WTC11 (cell line): ENCODE results near the gene C10orf71. TPM values are rescaled to one million over a fixed set of nuclear protein-coding genes. Genes with fewer than 3 reads are reported as not detected.

Source experiments
- ATAC-seq: fragments of 200-7000 bp; cut with Tn5 transposase; 2 replicates; pipeline ENCODE4 v1.10.0; 2021; ENCODE audit warnings: mild to moderate bottlenecking, moderate library complexity
- CTCF ChIA-PET: fragments of 300-600 bp; sonication (Branson Sonifier 250); formaldehyde crosslinking; loops from one replicate; lab custom pipeline; 2021; ENCODE audit warnings: antibody characterized with exemption; lab: Charles Lee
- POLR2A ChIA-PET: fragments of 350-600 bp; sonication (Branson Sonifier 250); formaldehyde crosslinking; loops from one replicate; lab custom pipeline; 2021; ENCODE audit warnings: antibody characterized with exemption; lab: Charles Lee
- DNase-seq: peaks from one replicate; pipeline ENCODE4 v3.0.0; 2021; ENCODE audit warnings: low spot score
- H3K27ac Mint-ChIP-seq: 2 replicates; pipeline ENCODE4 v1.8.0; 2021; ENCODE audit warnings: mixed read lengths
- H3K27me3 Mint-ChIP-seq: 2 replicates; pipeline ENCODE4 v1.8.0; 2021; ENCODE audit warnings: low read depth, mild to moderate bottlenecking, moderate library complexity, mixed read lengths
- H3K36me3 Mint-ChIP-seq: 2 replicates; pipeline ENCODE4 v1.8.0; 2021; ENCODE audit warnings: mixed read lengths
- H3K4me1 Mint-ChIP-seq: 2 replicates; pipeline ENCODE4 v1.8.0; 2022; ENCODE audit warnings: mixed read lengths
- H3K4me3 Mint-ChIP-seq: 2 replicates; pipeline ENCODE4 v1.8.0; 2021; ENCODE audit warnings: mild to moderate bottlenecking, moderate library complexity, mixed read lengths
- H3K9me3 Mint-ChIP-seq: 2 replicates; pipeline ENCODE4 v1.8.0; 2021; ENCODE audit warnings: mixed read lengths
- ATF6 ChIP-seq: sonication (generic); formaldehyde crosslinking; IDR thresholded peaks from 2 replicates; pipeline ENCODE4 v1.8.1; 2023; ENCODE audit warnings: mild to moderate bottlenecking, missing genetic modification reagents
- ESRRA ChIP-seq: sonication (generic); formaldehyde crosslinking; IDR thresholded peaks from 2 replicates; pipeline ENCODE4 v1.8.1; 2022; ENCODE audit warnings: mild to moderate bottlenecking, missing genetic modification reagents, borderline replicate concordance
- GRHL2 ChIP-seq: fragments of 250-450 bp; sonication (Bioruptor Pico); IDR thresholded peaks from 2 replicates; pipeline ENCODE4 v1.8.0; 2022; ENCODE audit warnings: mild to moderate bottlenecking, moderate library complexity; ENCODE audit not compliant: insufficient replicate concordance, severe bottlenecking
- NFATC4 ChIP-seq: fragments of 250-450 bp; sonication (Bioruptor Pico); IDR thresholded peaks from 2 replicates; pipeline ENCODE4 v1.9.0; 2021; ENCODE audit warnings: mild to moderate bottlenecking
- SMAD3 ChIP-seq: sonication (generic); formaldehyde crosslinking; IDR thresholded peaks from 2 replicates; pipeline ENCODE4 v1.8.0; 2022; ENCODE audit warnings: missing genetic modification reagents, mild to moderate bottlenecking, borderline replicate concordance
- SMAD4 ChIP-seq: sonication (generic); formaldehyde crosslinking; IDR thresholded peaks from 2 replicates; pipeline ENCODE4 v1.8.0; 2022; ENCODE audit warnings: mild to moderate bottlenecking, missing genetic modification reagents
- STAT6 ChIP-seq: sonication (generic); formaldehyde crosslinking; conservative IDR thresholded peaks from 2 replicates; pipeline ENCODE4 v1.8.1; 2023; ENCODE audit warnings: mild to moderate bottlenecking, low read depth, missing genetic modification reagents, moderate library complexity
- TEAD1 ChIP-seq: sonication (generic); formaldehyde crosslinking; IDR thresholded peaks from 2 replicates; pipeline ENCODE4 v1.8.0; 2022; ENCODE audit warnings: mild to moderate bottlenecking, missing genetic modification reagents
- TEAD4 ChIP-seq: sonication (generic); formaldehyde crosslinking; IDR thresholded peaks from 2 replicates; pipeline ENCODE4 v1.8.0; 2022; ENCODE audit warnings: mild to moderate bottlenecking, missing genetic modification reagents
- ZNF138 ChIP-seq: sonication (generic); formaldehyde crosslinking; conservative IDR thresholded peaks from 2 replicates; pipeline ENCODE4 v1.8.1; 2022; ENCODE audit warnings: mild to moderate bottlenecking, moderate library complexity, missing genetic modification reagents
- ZNF219 ChIP-seq: sonication (generic); formaldehyde crosslinking; IDR thresholded peaks from 2 replicates; pipeline ENCODE4 v1.8.0; 2023; ENCODE audit warnings: missing genetic modification reagents, mild to moderate bottlenecking, borderline replicate concordance
- ZNF416 ChIP-seq: fragments of 250-450 bp; sonication (Bioruptor Pico); IDR thresholded peaks from 2 replicates; pipeline ENCODE4 v1.9.0; 2021; ENCODE audit warnings: mild to moderate bottlenecking, inconsistent platforms
- ZNF532 ChIP-seq: fragments of 250-450 bp; sonication (Bioruptor Pico); IDR thresholded peaks from 2 replicates; pipeline ENCODE4 v1.9.0; 2021; ENCODE audit warnings: mild to moderate bottlenecking, borderline replicate concordance
- total RNA-seq: library from RNA; stranded (reverse); gene quantifications from 3 replicates; pipeline ENCODE4 v1.2.3, GENCODE V29; 2021
- TF ChIP-seq, protein P1 (sequence below): fragments of 250-450 bp; sonication (Bioruptor Pico); IDR thresholded peaks from 2 replicates; pipeline ENCODE4 v1.9.0; 2021; ENCODE audit warnings: moderate library complexity, mild to moderate bottlenecking, inconsistent platforms, borderline replicate concordance
- TF ChIP-seq, protein P2 (sequence below): fragments of 200-600 bp; IDR thresholded peaks from 2 replicates; pipeline ENCODE4 v1.8.0; 2022; ENCODE audit warnings: antibody characterized with exemption
- TF ChIP-seq, protein P3 (sequence below): sonication (generic); formaldehyde crosslinking; IDR thresholded peaks from 2 replicates; pipeline ENCODE4 v1.8.0; 2022; ENCODE audit warnings: mild to moderate bottlenecking, missing genetic modification reagents
- TF ChIP-seq, protein P4 (sequence below): sonication (generic); formaldehyde crosslinking; IDR thresholded peaks from 2 replicates; pipeline ENCODE4 v1.8.0; 2023; ENCODE audit warnings: missing genetic modification reagents
- TF ChIP-seq, protein P5 (sequence below): sonication (generic); formaldehyde crosslinking; IDR thresholded peaks from 2 replicates; pipeline ENCODE4 v1.8.1; 2023; ENCODE audit warnings: mild to moderate bottlenecking, moderate library complexity, missing genetic modification reagents

The C10orf71 gene
- total RNA-seq, 1 experiment from 2014 or later = not detected

DNA sequence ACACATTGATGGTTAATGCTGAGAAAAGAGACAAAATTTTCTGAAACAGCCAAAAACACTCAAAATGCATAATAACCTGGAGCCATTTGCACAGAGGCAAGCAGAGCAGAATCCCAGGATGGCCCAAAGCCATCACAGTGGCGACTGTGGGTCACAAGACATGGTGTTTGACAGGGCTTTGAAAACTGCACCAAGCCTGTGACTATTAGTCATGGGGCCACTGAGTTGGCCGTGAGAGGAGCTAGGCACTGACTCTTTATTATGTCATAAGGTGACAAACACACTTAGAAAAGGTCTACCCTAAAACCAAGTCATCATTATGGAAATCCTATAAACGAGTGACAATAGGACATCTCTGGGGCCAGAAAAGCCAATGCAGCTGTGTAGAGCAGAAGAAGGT lies 73.0 kb downstream of the C10orf71 start (continued):
- TF ChIP-seq, protein P1, sequence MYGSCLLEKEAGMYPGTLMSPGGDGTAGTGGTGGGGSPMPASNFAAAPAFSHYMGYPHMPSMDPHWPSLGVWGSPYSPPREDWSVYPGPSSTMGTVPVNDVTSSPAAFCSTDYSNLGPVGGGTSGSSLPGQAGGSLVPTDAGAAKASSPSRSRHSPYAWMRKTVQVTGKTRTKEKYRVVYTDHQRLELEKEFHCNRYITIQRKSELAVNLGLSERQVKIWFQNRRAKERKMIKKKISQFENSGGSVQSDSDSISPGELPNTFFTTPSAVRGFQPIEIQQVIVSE = no peak
- TF ChIP-seq NFATC4 (CRISPR knock-in tag) (no peak), ZNF219 (CRISPR knock-in tag) (no peak), ZNF416 (CRISPR knock-in tag) (no peak), ZNF138 (CRISPR knock-in tag) (no peak)
- TF ChIP-seq, protein P2, sequence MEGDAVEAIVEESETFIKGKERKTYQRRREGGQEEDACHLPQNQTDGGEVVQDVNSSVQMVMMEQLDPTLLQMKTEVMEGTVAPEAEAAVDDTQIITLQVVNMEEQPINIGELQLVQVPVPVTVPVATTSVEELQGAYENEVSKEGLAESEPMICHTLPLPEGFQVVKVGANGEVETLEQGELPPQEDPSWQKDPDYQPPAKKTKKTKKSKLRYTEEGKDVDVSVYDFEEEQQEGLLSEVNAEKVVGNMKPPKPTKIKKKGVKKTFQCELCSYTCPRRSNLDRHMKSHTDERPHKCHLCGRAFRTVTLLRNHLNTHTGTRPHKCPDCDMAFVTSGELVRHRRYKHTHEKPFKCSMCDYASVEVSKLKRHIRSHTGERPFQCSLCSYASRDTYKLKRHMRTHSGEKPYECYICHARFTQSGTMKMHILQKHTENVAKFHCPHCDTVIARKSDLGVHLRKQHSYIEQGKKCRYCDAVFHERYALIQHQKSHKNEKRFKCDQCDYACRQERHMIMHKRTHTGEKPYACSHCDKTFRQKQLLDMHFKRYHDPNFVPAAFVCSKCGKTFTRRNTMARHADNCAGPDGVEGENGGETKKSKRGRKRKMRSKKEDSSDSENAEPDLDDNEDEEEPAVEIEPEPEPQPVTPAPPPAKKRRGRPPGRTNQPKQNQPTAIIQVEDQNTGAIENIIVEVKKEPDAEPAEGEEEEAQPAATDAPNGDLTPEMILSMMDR = no peak

DNA sequence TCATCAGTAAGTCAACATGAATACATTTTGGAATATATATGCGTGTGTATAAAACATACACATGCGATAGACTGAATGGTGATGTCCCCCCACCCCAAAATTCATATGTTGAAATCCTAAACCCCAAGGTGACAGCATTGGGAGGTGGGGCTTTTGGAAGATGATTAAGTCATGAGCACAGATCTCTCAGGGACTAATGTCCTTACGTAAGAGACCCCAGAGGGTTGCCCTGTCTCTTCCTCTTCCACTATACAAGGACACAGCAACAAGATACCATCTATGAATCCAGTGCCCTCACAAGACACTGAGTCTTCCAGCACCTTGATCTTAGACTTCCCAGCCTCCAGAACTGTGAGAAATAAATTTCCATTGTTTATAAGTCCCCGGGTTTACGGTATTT lies 74.4 kb downstream of the C10orf71 start:
- Mint-ChIP-seq H3K27me3 (no peaks in the 10 kb centered on the region; the same call in 1 of the 2 replicates), H3K4me1 (no peaks in the 10 kb centered on the region), H3K9me3 (no peaks in the 10 kb centered on the region), H3K27ac (no peak overlapping the region)
- CTCF ChIA-PET = no interaction called here
- TF ChIP-seq ESRRA (CRISPR knock-in tag) = no peak
- TF ChIP-seq GRHL2 (CRISPR knock-in tag) = no peak
- TF ChIP-seq ATF6 (CRISPR knock-in tag) = no peak
- no peak for TF ChIP-seq SMAD4
- TF ChIP-seq TEAD4 (CRISPR knock-in tag) = no peak
- no peak for TF ChIP-seq STAT6 (CRISPR knock-in tag)
- TF ChIP-seq, protein P3, sequence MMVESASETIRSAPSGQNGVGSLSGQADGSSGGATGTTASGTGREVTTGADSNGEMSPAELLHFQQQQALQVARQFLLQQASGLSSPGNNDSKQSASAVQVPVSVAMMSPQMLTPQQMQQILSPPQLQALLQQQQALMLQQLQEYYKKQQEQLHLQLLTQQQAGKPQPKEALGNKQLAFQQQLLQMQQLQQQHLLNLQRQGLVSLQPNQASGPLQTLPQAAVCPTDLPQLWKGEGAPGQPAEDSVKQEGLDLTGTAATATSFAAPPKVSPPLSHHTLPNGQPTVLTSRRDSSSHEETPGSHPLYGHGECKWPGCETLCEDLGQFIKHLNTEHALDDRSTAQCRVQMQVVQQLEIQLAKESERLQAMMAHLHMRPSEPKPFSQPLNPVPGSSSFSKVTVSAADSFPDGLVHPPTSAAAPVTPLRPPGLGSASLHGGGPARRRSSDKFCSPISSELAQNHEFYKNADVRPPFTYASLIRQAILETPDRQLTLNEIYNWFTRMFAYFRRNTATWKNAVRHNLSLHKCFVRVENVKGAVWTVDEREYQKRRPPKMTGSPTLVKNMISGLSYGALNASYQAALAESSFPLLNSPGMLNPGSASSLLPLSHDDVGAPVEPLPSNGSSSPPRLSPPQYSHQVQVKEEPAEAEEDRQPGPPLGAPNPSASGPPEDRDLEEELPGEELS (CRISPR knock-in tag) = no peak
- TF ChIP-seq, protein P4, sequence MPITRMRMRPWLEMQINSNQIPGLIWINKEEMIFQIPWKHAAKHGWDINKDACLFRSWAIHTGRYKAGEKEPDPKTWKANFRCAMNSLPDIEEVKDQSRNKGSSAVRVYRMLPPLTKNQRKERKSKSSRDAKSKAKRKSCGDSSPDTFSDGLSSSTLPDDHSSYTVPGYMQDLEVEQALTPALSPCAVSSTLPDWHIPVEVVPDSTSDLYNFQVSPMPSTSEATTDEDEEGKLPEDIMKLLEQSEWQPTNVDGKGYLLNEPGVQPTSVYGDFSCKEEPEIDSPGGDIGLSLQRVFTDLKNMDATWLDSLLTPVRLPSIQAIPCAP (CRISPR knock-in tag) = no peak
- TF ChIP-seq, protein P5, sequence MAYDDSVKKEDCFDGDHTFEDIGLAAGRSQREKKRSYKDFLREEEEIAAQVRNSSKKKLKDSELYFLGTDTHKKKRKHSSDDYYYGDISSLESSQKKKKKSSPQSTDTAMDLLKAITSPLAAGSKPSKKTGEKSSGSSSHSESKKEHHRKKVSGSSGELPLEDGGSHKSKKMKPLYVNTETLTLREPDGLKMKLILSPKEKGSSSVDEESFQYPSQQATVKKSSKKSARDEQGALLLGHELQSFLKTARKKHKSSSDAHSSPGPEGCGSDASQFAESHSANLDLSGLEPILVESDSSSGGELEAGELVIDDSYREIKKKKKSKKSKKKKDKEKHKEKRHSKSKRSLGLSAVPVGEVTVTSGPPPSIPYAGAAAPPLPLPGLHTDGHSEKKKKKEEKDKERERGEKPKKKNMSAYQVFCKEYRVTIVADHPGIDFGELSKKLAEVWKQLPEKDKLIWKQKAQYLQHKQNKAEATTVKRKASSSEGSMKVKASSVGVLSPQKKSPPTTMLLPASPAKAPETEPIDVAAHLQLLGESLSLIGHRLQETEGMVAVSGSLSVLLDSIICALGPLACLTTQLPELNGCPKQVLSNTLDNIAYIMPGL = no peak
- TF ChIP-seq TEAD1 (CRISPR knock-in tag) = no peak
- no peak for TF ChIP-seq SMAD3 (CRISPR knock-in tag)
- no peak for TF ChIP-seq ZNF219 (CRISPR knock-in tag)
- no peak for TF ChIP-seq ZNF532 (CRISPR knock-in tag)
- TF ChIP-seq, all 79 proteins: peak for 0
- POLR2A ChIA-PET = no interaction called here
- ATAC-seq = no peak
- Mint-ChIP-seq H3K4me3 (no peak overlapping the region), H3K36me3 (no peaks in the 10 kb centered on the region)
- no peak for DNase-seq
